HEK293T (cell line): Measurements from ENCODE around the gene TRIM47.

Experiments
- CTCF ChIA-PET: fragments of 350-600 bp; formaldehyde crosslinking; extraction: SDS; loops from one replicate; lab custom pipeline; 2021; ENCODE audit warnings: antibody characterized with exemption, inconsistent platforms; lab: Yijun Ruan, JAX
- POLR2A ChIA-PET: fragments of 350-600 bp; formaldehyde crosslinking; extraction: SDS; loops from one replicate; lab custom pipeline; 2020; ENCODE audit warnings: antibody characterized with exemption, inconsistent platforms; lab: Yijun Ruan, JAX
- DNase-seq: peaks from one replicate; pipeline ENCODE4 v3.0.0; 2012; ENCODE audit warnings: mixed read lengths; ENCODE audit errors: extremely low spot score
- ARNT ChIP-seq: fragments of 450-650 bp; IDR thresholded peaks from 2 replicates; pipeline ENCODE4 v1.6.1; 2017; ENCODE audit warnings: mild to moderate bottlenecking
- BHLHE40 ChIP-seq: fragments of 450-650 bp; IDR thresholded peaks from 2 replicates; pipeline ENCODE4 v1.6.1; 2016; ENCODE audit warnings: mild to moderate bottlenecking, moderate library complexity, borderline replicate concordance
- CTBP1 ChIP-seq: fragments of 450-650 bp; IDR thresholded peaks from 2 replicates; pipeline ENCODE4 v1.6.1; 2016; ENCODE audit warnings: borderline replicate concordance
- ELF4 ChIP-seq: fragments of 450-650 bp; IDR thresholded peaks from 2 replicates; pipeline ENCODE4 v1.6.1; 2017; ENCODE audit warnings: antibody characterized with exemption
- FOXA1 ChIP-seq: fragments of 450-650 bp; IDR thresholded peaks from 2 replicates; pipeline ENCODE4 v1.6.1; 2016; ENCODE audit warnings: mild to moderate bottlenecking
- FOXK2 ChIP-seq: fragments of 450-650 bp; IDR thresholded peaks from 2 replicates; pipeline ENCODE4 v1.6.1; 2016; ENCODE audit warnings: mild to moderate bottlenecking
- FOXM1 ChIP-seq: fragments of 450-650 bp; IDR thresholded peaks from 2 replicates; pipeline ENCODE4 v1.6.1; 2017; ENCODE audit warnings: mild to moderate bottlenecking, borderline replicate concordance
- HDGF ChIP-seq: fragments of 450-650 bp; IDR thresholded peaks from 2 replicates; pipeline ENCODE4 v1.6.1; 2017; ENCODE audit warnings: antibody characterized with exemption, borderline replicate concordance
- L3MBTL2 ChIP-seq: fragments of 450-650 bp; conservative IDR thresholded peaks from 2 replicates; pipeline ENCODE4 v1.6.1; 2016; ENCODE audit warnings: mild to moderate bottlenecking
- LEF1 ChIP-seq: fragments of 450-650 bp; IDR thresholded peaks from 2 replicates; pipeline ENCODE4 v1.6.1; 2017; ENCODE audit warnings: mild to moderate bottlenecking, borderline replicate concordance
- NFRKB ChIP-seq: fragments of 450-650 bp; IDR thresholded peaks from 2 replicates; pipeline ENCODE4 v1.6.1; 2016; ENCODE audit warnings: mild to moderate bottlenecking, moderate library complexity
- PKNOX1 ChIP-seq: fragments of 450-650 bp; IDR thresholded peaks from 2 replicates; pipeline ENCODE4 v1.6.1; 2016
- SP1 ChIP-seq: fragments of 450-650 bp; IDR thresholded peaks from 2 replicates; pipeline ENCODE4 v1.6.1; 2017
- SUZ12 ChIP-seq: fragments of 450-650 bp; IDR thresholded peaks from 2 replicates; pipeline ENCODE4 v1.6.1; 2016; ENCODE audit warnings: mild to moderate bottlenecking
- TARDBP ChIP-seq: fragments of 450-650 bp; IDR thresholded peaks from 2 replicates; pipeline ENCODE4 v1.6.1; 2016
- ZNF384 ChIP-seq: fragments of 450-650 bp; IDR thresholded peaks from 2 replicates; pipeline ENCODE4 v1.6.1; 2016

The TRIM47 gene

GRCh38 chr17:75840799-75841164 lies 37.6 kb downstream of the TRIM47 start:
- DNase-seq, result no peak
- no peak for TF ChIP-seq ELF4
- no peak for TF ChIP-seq NFRKB
- TF ChIP-seq ARNT, result no peak
- TF ChIP-seq SP1, result no peak
- no peak for TF ChIP-seq HDGF
- TF ChIP-seq L3MBTL2, result no peak
- TF ChIP-seq SUZ12, result no peak
- no peak for TF ChIP-seq ZNF384
- no peak for TF ChIP-seq PKNOX1
- TF ChIP-seq FOXM1, result no peak
- TF ChIP-seq TARDBP, result no peak
- no peak for TF ChIP-seq BHLHE40
- TF ChIP-seq FOXK2, result no peak
- TF ChIP-seq CTBP1, result no peak
- TF ChIP-seq LEF1, result no peak
- no peak for TF ChIP-seq FOXA1
- ChIA-PET CTCF (interaction anchor here (0.7 to 1.0 kb wide), 2 partner anchors 8 to 1128 kb away, joined by 3 read pairs; no protein-coding TSS in a partner anchor), POLR2A (interaction anchor here (1.2 to 1.7 kb wide), 2 partner anchors 14 to 61 kb away, joined by 3 to 9 read pairs; partner anchors contain the start of gene WBP2)

GRCh38 chr17:75839942-75840798 lies 38.2 kb downstream of the TRIM47 start:
- no peak for DNase-seq
- ChIA-PET POLR2A (interaction anchor here (1.2 to 1.7 kb wide), 3 partner anchors 9 to 60 kb away, joined by 3 to 9 read pairs (median 3); partner anchors contain the start of gene WBP2), CTCF (interaction anchor here (1.0 to 1.3 kb wide), 2 partner anchors 8 to 9 kb away, joined by 3 to 5 read pairs; no protein-coding TSS in a partner anchor)
- no peak for TF ChIP-seq PKNOX1
- no peak for TF ChIP-seq ARNT
- TF ChIP-seq BHLHE40, result no peak
- TF ChIP-seq ZNF384, result no peak
- TF ChIP-seq FOXA1, result no peak
- no peak for TF ChIP-seq ELF4
- TF ChIP-seq SUZ12, result no peak

- ChIA-PET CTCF (interaction anchor here (1.3 kb wide), 1 partner anchor 10 kb away, joined by 5 read pairs; no protein-coding TSS in a partner anchor), POLR2A (interaction anchor here (0.6 kb wide), 1 partner anchor 59 kb away, joined by 3 read pairs; a partner anchor contains a TSS)
- TF ChIP-seq TARDBP (no peak), SP1 (no peak), CTBP1 (no peak), ARNT (no peak), SUZ12 (no peak), ZNF384 (no peak), HDGF (no peak), PKNOX1 (no peak), NFRKB (no peak), BHLHE40 (no peak), FOXK2 (no peak), L3MBTL2 (no peak), FOXA1 (no peak), FOXM1 (no peak), ELF4 (no peak), LEF1 (no peak)
- no peak for DNase-seq
Measured at GRCh38 chr17:75838410-75838809, 40.0 kb downstream of the TRIM47 start.

- no peak for TF ChIP-seq ARNT
- no peak for TF ChIP-seq L3MBTL2
- TF ChIP-seq NFRKB, result no peak
- TF ChIP-seq FOXM1, result no peak
- no peak for TF ChIP-seq SP1
- no peak for TF ChIP-seq FOXA1
- no peak for TF ChIP-seq TARDBP
- no peak for TF ChIP-seq LEF1
- no peak for TF ChIP-seq BHLHE40
- TF ChIP-seq FOXK2, result no peak
- TF ChIP-seq ZNF384, result no peak
- TF ChIP-seq SUZ12, result no peak
- TF ChIP-seq ELF4, result no peak
- no peak for TF ChIP-seq PKNOX1
- no peak for DNase-seq
- ChIA-PET CTCF (no interaction called here), POLR2A (interaction anchor here (0.6 kb wide), 1 partner anchor 58 kb away, joined by 3 read pairs; a partner anchor contains a TSS)
Measured at GRCh38 chr17:75837899-75838298, 40.5 kb downstream of the TRIM47 start.

GRCh38 chr17:75836605-75837004 lies 41.8 kb downstream of the TRIM47 start:
- no peak for DNase-seq
- TF ChIP-seq LEF1, result no peak
- no peak for TF ChIP-seq TARDBP
- TF ChIP-seq L3MBTL2, result no peak
- no peak for TF ChIP-seq ARNT
- no peak for TF ChIP-seq PKNOX1
- no peak for TF ChIP-seq FOXM1
- no peak for TF ChIP-seq ELF4
- TF ChIP-seq SUZ12, result no peak
- no peak for TF ChIP-seq HDGF
- TF ChIP-seq CTBP1, result no peak
- TF ChIP-seq BHLHE40, result no peak
- no peak for TF ChIP-seq NFRKB
- CTCF ChIA-PET, result interaction anchor here (0.7 kb wide), 2 partner anchors 24 to 60 kb away, joined by 3 to 4 read pairs; partner anchors contain the start of gene TRIM65
- POLR2A ChIA-PET, result interaction anchor here (1.0 kb wide), 2 partner anchors 18 to 57 kb away, joined by 4 to 7 read pairs; partner anchors contain the start of gene WBP2
